H1 (cell line): ENCODE measurements around the gene GADD45GIP1. TPM values are rescaled to one million over a fixed set of nuclear protein-coding genes. Genes with fewer than 3 reads are reported as not detected.

Source experiments
- CTCF ChIA-PET: fragments of 300-600 bp; sonication (Branson Sonifier 250); formaldehyde crosslinking; loops from one replicate; lab custom pipeline; 2021; ENCODE audit not compliant: partially characterized antibody; lab: Charles Lee
- POLR2A ChIA-PET: fragments of 300-600 bp; sonication (Branson Sonifier 250); formaldehyde crosslinking; loops from one replicate; lab custom pipeline; 2021; ENCODE audit warnings: inconsistent platforms; ENCODE audit not compliant: partially characterized antibody; lab: Charles Lee
- DNase-seq, 2 experiments: peaks; one replicate each; pipeline versions ENCODE4 v3.0.0 to v3.0.0-alpha.2; 2010 to 2022; ENCODE audit warnings: low spot score in 2 of 2, low read depth in 1 of 2, mixed read lengths in 1 of 2
- FAIRE-seq: peaks from 2 replicates; lab custom pipeline; 2011; peaks lifted over from hg19 to GRCh38; lab: Jason Lieb, UNC
- H2AFZ ChIP-seq: 2 replicates; pipeline ENCODE4 v1.8.1; 2012; ENCODE audit warnings: low read length, inconsistent platforms
- H2AK5ac ChIP-seq: 2 replicates; pipeline ENCODE4 v1.6.1; 2013; ENCODE audit warnings: low read depth, low read length
- H2BK120ac ChIP-seq: replicated peaks from 2 replicates; pipeline ENCODE3; 2013; ENCODE audit warnings: low read depth, low read length, inconsistent platforms
- H2BK12ac ChIP-seq: 2 replicates; pipeline ENCODE4 v1.6.1; 2013; ENCODE audit warnings: low read depth, low read length
- H2BK15ac ChIP-seq: 2 replicates; pipeline ENCODE4 v1.6.1; 2013; ENCODE audit warnings: low read length
- H2BK20ac ChIP-seq: 2 replicates; pipeline ENCODE4 v1.6.1; 2013; ENCODE audit warnings: low read length
- H2BK5ac ChIP-seq: 2 replicates; pipeline ENCODE4 v1.6.1; 2013; ENCODE audit warnings: low read depth, low read length
- H3K14ac ChIP-seq: 2 replicates; pipeline ENCODE4 v1.6.1; 2013; ENCODE audit warnings: inconsistent platforms; ENCODE audit not compliant: insufficient read length
- H3K18ac ChIP-seq: 2 replicates; pipeline ENCODE4 v1.6.1; 2013; ENCODE audit warnings: low read length; ENCODE audit errors: extremely low read depth
- H3K23ac ChIP-seq: 2 replicates; pipeline ENCODE4 v1.6.1; 2013; ENCODE audit warnings: inconsistent platforms; ENCODE audit not compliant: insufficient read length
- H3K23me2 ChIP-seq: 2 replicates; pipeline ENCODE4 v1.6.1; 2013; ENCODE audit warnings: low read depth, low read length
- H3K27ac ChIP-seq: 2 replicates; pipeline ENCODE4 v1.6.1; 2011; ENCODE audit warnings: low read depth, low read length, inconsistent platforms
- H3K27me3 ChIP-seq, 4 experiments: replicated peaks in 1 of 4; 1 replicate in 1 of 4; 2 replicates in 3 of 4; pipeline versions ENCODE4 v1.6.1 to v1.8.1; 2011 to 2013; ENCODE audit warnings: low read length in 3 of 4, mild to moderate bottlenecking in 3 of 4, inconsistent platforms in 2 of 4, mixed read lengths in 2 of 4, moderate library complexity in 1 of 4; ENCODE audit not compliant: control insufficient read depth in 3 of 4, insufficient read depth in 3 of 4; ENCODE audit errors: extremely low read depth in 1 of 4
- H3K36me3 ChIP-seq, 4 experiments: 2 replicates each; pipeline versions ENCODE4 v1.6.1 to v1.8.1; 2011 to 2013; ENCODE audit warnings: mild to moderate bottlenecking in 4 of 4, low read length in 3 of 4, moderate library complexity in 2 of 4, control low read depth in 1 of 4, inconsistent platforms in 1 of 4; ENCODE audit not compliant: insufficient read depth in 4 of 4, control insufficient read depth in 2 of 4
- H3K4ac ChIP-seq: replicated peaks from 2 replicates; pipeline ENCODE3; 2013; ENCODE audit warnings: low read length, low read depth, mixed read lengths, inconsistent platforms; ENCODE audit not compliant: insufficient read length
- H3K4me1 ChIP-seq, 4 experiments: replicated peaks in 1 of 4; 1 replicate in 1 of 4; 2 replicates in 3 of 4; pipeline versions ENCODE4 v1.6.1 to v1.8.1; 2011 to 2013; ENCODE audit warnings: low read length in 3 of 4, inconsistent platforms in 2 of 4, mixed read lengths in 1 of 4; ENCODE audit not compliant: insufficient read depth in 4 of 4, control insufficient read depth in 3 of 4
- H3K4me2 ChIP-seq, 2 experiments: 2 replicates each; pipeline versions ENCODE4 v1.6.1 to v1.8.1; 2011 to 2013; ENCODE audit warnings: low read depth in 2 of 2, low read length in 2 of 2, control low read depth in 1 of 2, inconsistent platforms in 1 of 2, mild to moderate bottlenecking in 1 of 2; ENCODE audit not compliant: insufficient read depth in 1 of 2
- H3K4me3 ChIP-seq, 4 experiments: fragments of 200-600, 300-600 bp in 1 of 4; sonication (generic), shearing (Covaris generic), sonication (Bioruptor Twin) in 1 of 4; 2 replicates each; pipeline versions ENCODE4 v1.5.1 to v1.8.1; 2011 to 2016; ENCODE audit warnings: low read length in 4 of 4, low read depth in 3 of 4, control low read depth in 2 of 4, inconsistent platforms in 2 of 4, mild to moderate bottlenecking in 2 of 4, mixed read lengths in 1 of 4, moderate library complexity in 1 of 4; ENCODE audit not compliant: insufficient read depth in 2 of 4; ENCODE audit errors: extremely low read depth in 1 of 4
- H3K56ac ChIP-seq: replicated peaks from 2 replicates; pipeline ENCODE3; 2013; ENCODE audit warnings: low read depth, mild to moderate bottlenecking, mixed read lengths, low read length, inconsistent platforms; ENCODE audit not compliant: insufficient read length
- H3K79me1 ChIP-seq: 2 replicates; pipeline ENCODE4 v1.6.1; 2013; ENCODE audit warnings: low read depth, low read length, control low read depth
- H3K79me2 ChIP-seq, 2 experiments: 2 replicates each; pipeline versions ENCODE4 v1.6.1 to v1.8.1; 2012 to 2013; ENCODE audit warnings: low read length in 2 of 2, mild to moderate bottlenecking in 2 of 2, inconsistent platforms in 1 of 2; ENCODE audit not compliant: insufficient read depth in 2 of 2, control insufficient read depth in 1 of 2
- H3K9ac ChIP-seq, 4 experiments: replicated peaks in 1 of 4; 1 replicate in 1 of 4; 2 replicates in 3 of 4; pipeline versions ENCODE4 v1.6.1 to v1.8.1; 2011 to 2013; ENCODE audit warnings: low read depth in 3 of 4, low read length in 3 of 4, control low read depth in 2 of 4, mild to moderate bottlenecking in 2 of 4, moderate library complexity in 2 of 4, inconsistent platforms in 1 of 4; ENCODE audit errors: extremely low read depth in 1 of 4
- H3K9me3 ChIP-seq, 2 experiments: 2 replicates each; pipeline versions ENCODE4 v1.6.1 to v1.8.1; 2012 to 2013; ENCODE audit warnings: mild to moderate bottlenecking in 2 of 2, moderate library complexity in 2 of 2, control low read depth in 1 of 2, inconsistent platforms in 1 of 2, low read depth in 1 of 2, low read length in 1 of 2, mixed read lengths in 1 of 2; ENCODE audit not compliant: insufficient read depth in 2 of 2
- H4K20me1 ChIP-seq, 2 experiments: replicated peaks in 1 of 2; 2 replicates each; pipeline versions ENCODE3 to v1.8.1; 2011 to 2013; ENCODE audit warnings: inconsistent platforms in 2 of 2, low read length in 2 of 2, mild to moderate bottlenecking in 1 of 2; ENCODE audit not compliant: insufficient read depth in 2 of 2, control insufficient read depth in 1 of 2
- H4K5ac ChIP-seq: 2 replicates; pipeline ENCODE4 v1.6.1; 2013; ENCODE audit warnings: low read length, low read depth, mixed read lengths, inconsistent platforms; ENCODE audit not compliant: insufficient read length
- H4K8ac ChIP-seq: 2 replicates; pipeline ENCODE4 v1.8.0; 2013; ENCODE audit warnings: mild to moderate bottlenecking, moderate library complexity, low read length, inconsistent platforms; ENCODE audit not compliant: insufficient read depth; ENCODE audit errors: extremely low read depth
- H4K91ac ChIP-seq: replicated peaks from 2 replicates; pipeline ENCODE3; 2013; ENCODE audit warnings: low read length, mixed read lengths, inconsistent platforms; ENCODE audit not compliant: insufficient read length
- CEBPB ChIP-seq: IDR thresholded peaks from 2 replicates; pipeline ENCODE4 v1.6.1; 2012; ENCODE audit warnings: low read depth, low read length
- FOSL1 ChIP-seq: IDR thresholded peaks from 2 replicates; pipeline ENCODE4 v1.6.1; 2011; ENCODE audit warnings: mild to moderate bottlenecking, low read depth, low read length, moderate library complexity; ENCODE audit not compliant: insufficient read depth
- WGBS, 2 experiments: shearing (Covaris generic) in 1 of 2; methylation state at CpG; one replicate each; pipeline versions ENCODE4 v1.1.6 to v1.1.7; 2013 to 2015; ENCODE audit warnings: low lambda C conversion rate in 2 of 2, mixed read lengths in 2 of 2, inconsistent platforms in 1 of 2, low coverage in 1 of 2, missing lambda C conversion rate in 1 of 2; ENCODE audit not compliant: insufficient replicate concordance in 2 of 2, insufficient coverage in 1 of 2, insufficient read length in 1 of 2; ENCODE audit errors: extremely low coverage in 1 of 2, missing lambda C conversion rate in 1 of 2; 5-methylcytosine and 5-hydroxymethylcytosine counted together
- polyA plus RNA-seq, 7 experiments: library from polyadenylated mRNA; depleted of rRNA in 3 of 7; stranded (reverse) in 5 of 7; unstranded in 2 of 7; fragments of >200 nt in 5 of 7; fragments of 200-250 nt in 2 of 7; gene quantifications; 1 replicate in 5 of 7; 2 replicates in 1 of 7; 4 replicates in 1 of 7; pipeline versions ENCODE4 v1.2.1 to v1.2.3, GENCODE V29; 2011 to 2013; ENCODE audit warnings: missing spikeins in 2 of 7, mixed read lengths in 2 of 7
- total RNA-seq: library from RNA; stranded (reverse); fragmentation: NEBNext Ultra II Directional; extraction: Animal tissue kit (Norgen Biotek cat#: 25700); gene quantifications from 2 replicates; pipeline ENCODE4 v1.2.1, GENCODE V29; 2021

Gene GADD45GIP1
- total and polyA plus RNA-seq, 2 of the 8 experiments (the other 6 are each of a cell fraction or from before 2014, with no cell fraction given) = 42.2 to 42.6 TPM

- H2AFZ ChIP-seq = no peak overlapping the region
- FAIRE-seq (no peak), DNase-seq (no peak)
- no peaks in the 10 kb centered on the region for H3K36me3 ChIP-seq
- H3K4ac ChIP-seq = no peak overlapping the region
- H3K79me1 ChIP-seq = no peaks in the 10 kb centered on the region
- no peak overlapping the region for H2BK20ac ChIP-seq
- ChIA-PET CTCF (no interaction called here), POLR2A (no interaction called here)
- H2BK12ac ChIP-seq = peak overlapping the region; percentile 63; the same call in 1 of the 2 replicates
- H3K18ac ChIP-seq = no peak overlapping the region
- no peaks in the 10 kb centered on the region for H3K9me3 ChIP-seq
- no peak overlapping the region for H3K4me2 ChIP-seq
- no peak overlapping the region for H4K8ac ChIP-seq
- peaks cover 0 to 26% of the 10 kb centered on the region in 2 experiments for H4K20me1 ChIP-seq
- H3K79me2 ChIP-seq = no peaks in the 10 kb centered on the region
- H3K9ac ChIP-seq = no peak overlapping the region
- no peak overlapping the region for H4K5ac ChIP-seq
- peaks cover 0 to 59% (median 50%) of the 10 kb centered on the region in 4 experiments; a peak in 6 of 7 replicates for H3K27me3 ChIP-seq
- peaks cover 0 to 13% (median 5%) of the 10 kb centered on the region in 4 experiments; a peak in 4 of 7 replicates for H3K4me1 ChIP-seq
- H2AK5ac ChIP-seq = no peak overlapping the region
- TF ChIP-seq FOSL1 = no peak
- no peak for TF ChIP-seq CEBPB
- H3K56ac ChIP-seq = no peak overlapping the region
- no peak overlapping the region for H4K91ac ChIP-seq
- peaks cover 26% of the 10 kb centered on the region for H3K23me2 ChIP-seq
- H3K23ac ChIP-seq = no peak overlapping the region
- H2BK15ac ChIP-seq = no peak overlapping the region
- H3K14ac ChIP-seq = no peak overlapping the region
- no peak overlapping the region for H3K4me3 ChIP-seq
- WGBS, 2 experiments = 72% methylated on average over 10 of the region's 10 CpGs; no CpG with 5 or more reads in 1 of the 2 experiments
- no peak overlapping the region for H2BK5ac ChIP-seq
- no peak overlapping the region for H2BK120ac ChIP-seq
- no peak overlapping the region for H3K27ac ChIP-seq
Observed at GRCh38 chr19:12987781-12988180, 30.8 kb upstream of the GADD45GIP1 start.
